Vagina (tissue), 2 donors: ENCODE data around the gene LHFPL3. TPM values are rescaled to one million over a fixed set of nuclear protein-coding genes. Genes with fewer than 3 reads are reported as not detected.

ENCODE experiments used
- DNase-seq, 2 donors: peaks; one replicate each; pipeline ENCODE4 v3.0.0-alpha.2; 2017; ENCODE audit errors: extremely low spot score in 2 of 2
- H3K27ac ChIP-seq: fragments of 200-600 bp; sonication (generic); one replicate; pipeline ENCODE4 v1.5.1; 2019
- H3K27me3 ChIP-seq: fragments of 200-600 bp; sonication (generic); one replicate; pipeline ENCODE4 v1.5.1; 2019
- H3K36me3 ChIP-seq, 2 donors: fragments of 200-600 bp; sonication (generic); one replicate each; pipeline ENCODE4 v1.5.1; 2017 to 2019
- H3K4me1 ChIP-seq: fragments of 200-600 bp; sonication (generic); one replicate; pipeline ENCODE4 v1.5.1; 2019
- H3K4me3 ChIP-seq, 2 donors: fragments of 200-600 bp; sonication (generic); 1 replicate in 1 of 2; 2 replicates in 1 of 2; pipeline ENCODE4 v1.5.1; 2016 to 2019
- H3K9me3 ChIP-seq: fragments of 200-600 bp; sonication (generic); one replicate; pipeline ENCODE4 v1.5.1; 2019
- POLR2A ChIP-seq, 2 donors: fragments of 450-650 bp; IDR thresholded peaks; one replicate each; pipeline ENCODE4 v1.6.1; 2017; ENCODE audit warnings: antibody characterized with exemption in 2 of 2, mild to moderate bottlenecking in 2 of 2, moderate library complexity in 2 of 2
- POLR2AphosphoS5 ChIP-seq, 2 donors: sonication (generic); formaldehyde crosslinking; IDR thresholded peaks; one replicate each; pipeline ENCODE4 v1.9.0; 2017; ENCODE audit warnings: antibody characterized with exemption in 2 of 2, mild to moderate bottlenecking in 2 of 2, low read depth in 1 of 2; ENCODE audit not compliant: insufficient read depth in 1 of 2
- intact Hi-C: fragments of 100-400 bp; cut with DNase I; formaldehyde crosslinking; loops from one replicate; pipeline ENCODE4 v1.15.1; 2023
- total RNA-seq: library from RNA; depleted of rRNA; stranded (reverse); fragments of >200 nt; gene quantifications from one replicate; pipeline ENCODE4 v1.2.3, GENCODE V29; 2016
- TF ChIP-seq, protein P1 (sequence below), 3 experiments: fragments of 450-650 bp in 2 of 3; fragments of 200-600 bp in 1 of 3; sonication (generic) in 1 of 3; IDR thresholded peaks; one replicate each; pipeline ENCODE4 v1.5.1; 2017 to 2019; ENCODE audit warnings: antibody characterized with exemption in 3 of 3, mild to moderate bottlenecking in 2 of 3, moderate library complexity in 2 of 3

LHFPL3 gene
- total RNA-seq, 1 donor from 2014 or later = not detected

DNA sequence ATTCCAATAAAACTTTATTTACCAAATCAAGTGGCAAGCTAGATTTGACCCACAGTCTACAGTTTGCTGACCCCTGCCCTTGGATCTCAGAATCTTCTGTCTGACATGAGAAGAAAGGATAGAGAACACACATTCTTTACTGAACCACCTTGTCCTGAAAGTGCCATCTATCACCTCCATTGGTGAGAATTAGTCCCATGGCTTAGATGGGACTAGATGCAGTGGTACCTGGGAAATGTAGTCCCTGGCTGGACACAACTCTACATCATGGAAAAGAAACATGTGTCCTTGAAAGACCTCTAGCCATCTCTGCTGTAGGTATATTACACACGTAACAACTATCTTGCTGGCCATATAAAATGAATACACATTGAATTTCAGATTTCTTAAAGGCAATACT lies 336.2 kb downstream of the LHFPL3 start:
- intact Hi-C loops = no loop called here

DNA sequence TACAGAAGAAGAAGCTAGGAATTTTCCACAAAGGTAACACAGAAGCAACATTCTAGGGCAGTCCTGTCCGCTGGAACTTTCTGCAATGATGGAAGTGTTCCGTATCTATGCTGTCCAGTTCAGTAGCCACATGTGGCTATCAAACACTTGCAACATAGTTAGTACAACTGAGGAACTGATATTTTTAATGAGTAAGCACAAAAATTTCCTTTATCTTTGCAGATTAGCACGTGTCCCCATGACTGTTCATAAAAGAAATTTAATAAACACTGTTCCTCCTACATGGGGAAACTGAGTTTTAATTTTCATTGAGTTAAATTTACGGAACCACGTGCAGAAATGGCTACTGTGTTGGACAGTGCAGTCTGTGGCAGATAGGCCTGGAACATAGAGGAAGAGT lies 349.2 kb downstream of the LHFPL3 start:
- H3K27ac ChIP-seq = no peak overlapping the region
- no peaks in the 10 kb centered on the region for H3K4me1 ChIP-seq
- H3K4me3 ChIP-seq = no peak overlapping the region
- intact Hi-C loops = no loop called here
- TF ChIP-seq POLR2AphosphoS5 (IDR thresholded peaks at IDR 0.05; ENCODE audit: insufficient read depth in 1 of 2, low read depth in 1 of 2) = no peak
- TF ChIP-seq, protein P1, sequence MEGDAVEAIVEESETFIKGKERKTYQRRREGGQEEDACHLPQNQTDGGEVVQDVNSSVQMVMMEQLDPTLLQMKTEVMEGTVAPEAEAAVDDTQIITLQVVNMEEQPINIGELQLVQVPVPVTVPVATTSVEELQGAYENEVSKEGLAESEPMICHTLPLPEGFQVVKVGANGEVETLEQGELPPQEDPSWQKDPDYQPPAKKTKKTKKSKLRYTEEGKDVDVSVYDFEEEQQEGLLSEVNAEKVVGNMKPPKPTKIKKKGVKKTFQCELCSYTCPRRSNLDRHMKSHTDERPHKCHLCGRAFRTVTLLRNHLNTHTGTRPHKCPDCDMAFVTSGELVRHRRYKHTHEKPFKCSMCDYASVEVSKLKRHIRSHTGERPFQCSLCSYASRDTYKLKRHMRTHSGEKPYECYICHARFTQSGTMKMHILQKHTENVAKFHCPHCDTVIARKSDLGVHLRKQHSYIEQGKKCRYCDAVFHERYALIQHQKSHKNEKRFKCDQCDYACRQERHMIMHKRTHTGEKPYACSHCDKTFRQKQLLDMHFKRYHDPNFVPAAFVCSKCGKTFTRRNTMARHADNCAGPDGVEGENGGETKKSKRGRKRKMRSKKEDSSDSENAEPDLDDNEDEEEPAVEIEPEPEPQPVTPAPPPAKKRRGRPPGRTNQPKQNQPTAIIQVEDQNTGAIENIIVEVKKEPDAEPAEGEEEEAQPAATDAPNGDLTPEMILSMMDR (IDR thresholded peaks at IDR 0.05) = no peak
- TF ChIP-seq POLR2A (IDR thresholded peaks at IDR 0.05) = no peak
- H3K9me3 ChIP-seq = no peaks in the 10 kb centered on the region
- no peaks in the 10 kb centered on the region for H3K27me3 ChIP-seq
- H3K36me3 ChIP-seq = no peaks in the 10 kb centered on the region
- no peak for DNase-seq

More for the DNA sequence above, 336.2 kb downstream of the LHFPL3 start:
- DNase-seq = no peak
- Histone ChIP-seq H3K4me3 (no peak overlapping the region), H3K36me3 (no peaks in the 10 kb centered on the region), H3K27ac (no peak overlapping the region), H3K4me1 (no peaks in the 10 kb centered on the region), H3K27me3 (no peaks in the 10 kb centered on the region), H3K9me3 (no peaks in the 10 kb centered on the region)
- no peak for TF ChIP-seq POLR2A (IDR thresholded peaks at IDR 0.05)
- TF ChIP-seq POLR2AphosphoS5 (IDR thresholded peaks at IDR 0.05; ENCODE audit: insufficient read depth in 1 of 2, low read depth in 1 of 2) = no peak
- TF ChIP-seq, protein P1 (IDR thresholded peaks at IDR 0.05) = no peak

DNA sequence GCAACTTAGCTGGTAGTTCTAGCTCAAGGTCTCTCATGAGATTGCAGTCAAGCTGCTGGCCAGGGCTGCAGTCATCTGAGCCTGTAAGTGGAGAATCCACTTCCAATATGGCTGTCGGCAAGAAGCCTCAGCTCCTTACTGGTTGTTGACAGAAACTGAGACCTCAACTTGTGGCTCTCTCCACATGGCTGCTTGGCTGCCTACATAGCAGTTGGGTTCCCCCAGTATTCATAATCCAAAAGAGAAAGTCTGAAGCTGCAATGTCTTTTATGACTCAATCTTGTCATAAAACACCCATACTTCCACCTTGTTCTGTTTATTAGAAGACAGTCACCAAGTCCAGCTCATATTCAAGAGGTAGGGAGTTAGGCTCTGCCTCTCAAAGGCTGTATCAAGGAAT lies 350.7 kb downstream of the LHFPL3 start:
- Histone ChIP-seq H3K4me3 (no peak overlapping the region), H3K27ac (no peak overlapping the region), H3K4me1 (no peaks in the 10 kb centered on the region), H3K9me3 (no peaks in the 10 kb centered on the region), H3K27me3 (no peaks in the 10 kb centered on the region), H3K36me3 (no peaks in the 10 kb centered on the region)
- DNase-seq = no peak
- intact Hi-C loops = no loop called here
- TF ChIP-seq, protein P1 (IDR thresholded peaks at IDR 0.05) = no peak
- no peak for TF ChIP-seq POLR2A (IDR thresholded peaks at IDR 0.05)
- TF ChIP-seq POLR2AphosphoS5 (IDR thresholded peaks at IDR 0.05; ENCODE audit: insufficient read depth in 1 of 2, low read depth in 1 of 2) = no peak

DNA sequence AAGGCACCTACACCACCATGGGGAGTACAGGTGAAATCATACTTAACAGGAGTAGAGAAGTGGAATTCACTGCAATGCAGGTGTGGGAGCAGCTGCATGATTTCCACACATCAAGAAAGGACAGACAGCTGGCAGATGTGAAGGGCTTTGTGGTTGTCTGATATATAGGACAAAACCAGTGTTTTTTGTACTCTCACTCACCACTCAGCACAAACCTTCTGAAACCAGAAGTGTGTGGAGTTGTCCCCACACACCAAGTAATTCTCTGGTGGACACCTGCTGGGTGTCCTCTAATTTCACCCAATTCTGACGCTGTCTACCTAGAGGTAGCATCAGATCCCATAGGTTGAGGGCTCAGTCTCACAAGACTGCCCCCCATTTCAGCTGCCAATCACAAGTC lies 357.9 kb downstream of the LHFPL3 start:
- TF ChIP-seq, protein P1 (IDR thresholded peaks at IDR 0.05) = no peak
- no peak for TF ChIP-seq POLR2AphosphoS5 (IDR thresholded peaks at IDR 0.05; ENCODE audit: insufficient read depth in 1 of 2, low read depth in 1 of 2)
- TF ChIP-seq POLR2A (IDR thresholded peaks at IDR 0.05) = no peak

DNA sequence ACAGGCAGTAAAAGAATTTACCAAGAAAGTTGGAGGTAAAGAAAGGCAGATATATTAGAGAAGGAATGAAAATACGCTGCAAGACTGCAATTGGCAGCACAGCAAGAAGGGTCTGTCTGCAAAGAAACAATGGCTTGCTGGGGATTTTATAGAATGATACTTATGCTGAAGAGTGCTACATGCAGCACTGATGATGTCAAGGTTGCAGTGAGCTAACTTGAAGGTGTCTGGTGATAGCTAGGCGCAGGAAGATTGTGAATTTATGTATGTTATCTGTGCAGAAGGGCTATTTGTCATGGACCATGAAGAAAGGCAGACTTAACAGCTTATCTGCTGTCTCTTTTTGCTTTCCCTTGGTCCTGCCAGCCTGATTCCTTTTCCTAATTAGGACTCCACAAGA lies 366.3 kb downstream of the LHFPL3 start:
- Histone ChIP-seq H3K27ac (no peak overlapping the region), H3K9me3 (no peaks in the 10 kb centered on the region), H3K36me3 (no peaks in the 10 kb centered on the region), H3K4me3 (no peak overlapping the region), H3K4me1 (no peaks in the 10 kb centered on the region), H3K27me3 (no peaks in the 10 kb centered on the region)
- TF ChIP-seq POLR2AphosphoS5 (IDR thresholded peaks at IDR 0.05; ENCODE audit: insufficient read depth in 1 of 2, low read depth in 1 of 2) = no peak
- no peak for TF ChIP-seq POLR2A (IDR thresholded peaks at IDR 0.05)
- TF ChIP-seq, protein P1 (IDR thresholded peaks at IDR 0.05) = no peak
- intact Hi-C loops = no loop called here
- DNase-seq = no peak

More for the DNA sequence above, 357.9 kb downstream of the LHFPL3 start:
- Histone ChIP-seq H3K27me3 (no peaks in the 10 kb centered on the region), H3K4me3 (no peak overlapping the region), H3K9me3 (no peaks in the 10 kb centered on the region), H3K27ac (no peak overlapping the region), H3K36me3 (no peaks in the 10 kb centered on the region), H3K4me1 (no peaks in the 10 kb centered on the region)
- DNase-seq = no peak
- intact Hi-C loops = no loop called here
